Epithelial cell of esophagus (primary cell): ENCODE results near the gene AMPD2.

ENCODE experiments used
- DNase-seq: peaks from one replicate; pipeline ENCODE4 v3.0.0; 2010; ENCODE audit warnings: low read depth
- H3K4me3 ChIP-seq: 2 replicates; pipeline ENCODE4 v1.5.1; 2011; ENCODE audit warnings: mild to moderate bottlenecking, low read length, control low read depth
- CTCF ChIP-seq: IDR thresholded peaks from 2 replicates; pipeline ENCODE4 v1.5.1; 2011; ENCODE audit warnings: low read depth, mild to moderate bottlenecking, low read length, control low read depth, inconsistent platforms; ENCODE audit not compliant: insufficient read depth; ENCODE audit errors: missing control alignments

The AMPD2 gene

GRCh38 chr1:109622137-109622892 is 2.7 kb downstream of the AMPD2 start:
- DNase-seq, result no peak
- no peak overlapping the region for H3K4me3 ChIP-seq
- TF ChIP-seq CTCF, result no peak

- no peak for DNase-seq
- no peak overlapping the region for H3K4me3 ChIP-seq
- no peak for TF ChIP-seq CTCF
Observed at GRCh38 chr1:109622895-109623294, 3.3 kb downstream of the AMPD2 start.

- H3K4me3 ChIP-seq, result no peak overlapping the region
- no peak for TF ChIP-seq CTCF
- DNase-seq, result no peak
Observed at GRCh38 chr1:109623601-109624161, 4.0 kb downstream of the AMPD2 start.

- no peak for TF ChIP-seq CTCF
- H3K4me3 ChIP-seq, result no peak overlapping the region
- no peak for DNase-seq
Observed at GRCh38 chr1:109624201-109625010, 4.8 kb downstream of the AMPD2 start.

GRCh38 chr1:109625176-109625575 is 5.5 kb downstream of the AMPD2 start:
- no peak overlapping the region for H3K4me3 ChIP-seq
- no peak for TF ChIP-seq CTCF
- DNase-seq, result no peak

- H3K4me3 ChIP-seq, result no peak overlapping the region
- no peak for DNase-seq
- TF ChIP-seq CTCF, result no peak
Observed at GRCh38 chr1:109625601-109626560, 6.2 kb downstream of the AMPD2 start.
